IPS-15b (cell line): ENCODE measurements around the gene MCM6.
"Not testable (repeated sequence)": the region's sequence is repeated elsewhere in the genome, so short reads cannot be mapped to it uniquely, and the experiment has no call there.

Experiments used
- H3K27me3 ChIP-seq: one replicate; pipeline ENCODE4 v1.6.1; 2013; ENCODE audit warnings: low read length; ENCODE audit not compliant: control insufficient read depth, insufficient read depth
- H3K36me3 ChIP-seq: one replicate; pipeline ENCODE4 v1.6.1; 2013; ENCODE audit warnings: low read length; ENCODE audit not compliant: control insufficient read depth, insufficient read depth
- H3K4me1 ChIP-seq: one replicate; pipeline ENCODE4 v1.6.1; 2013; ENCODE audit warnings: mild to moderate bottlenecking, low read length; ENCODE audit not compliant: control insufficient read depth, insufficient read depth
- H3K4me3 ChIP-seq: one replicate; pipeline ENCODE4 v1.5.1; 2013; ENCODE audit warnings: low read depth, low read length
- H3K9ac ChIP-seq: one replicate; pipeline ENCODE4 v1.6.1; 2013; ENCODE audit warnings: low read depth, mild to moderate bottlenecking, low read length
- H3K9me3 ChIP-seq: one replicate; pipeline ENCODE4 v1.6.1; 2013; ENCODE audit warnings: mild to moderate bottlenecking, low read length; ENCODE audit not compliant: control insufficient read depth, insufficient read depth

The MCM6 gene

DNA sequence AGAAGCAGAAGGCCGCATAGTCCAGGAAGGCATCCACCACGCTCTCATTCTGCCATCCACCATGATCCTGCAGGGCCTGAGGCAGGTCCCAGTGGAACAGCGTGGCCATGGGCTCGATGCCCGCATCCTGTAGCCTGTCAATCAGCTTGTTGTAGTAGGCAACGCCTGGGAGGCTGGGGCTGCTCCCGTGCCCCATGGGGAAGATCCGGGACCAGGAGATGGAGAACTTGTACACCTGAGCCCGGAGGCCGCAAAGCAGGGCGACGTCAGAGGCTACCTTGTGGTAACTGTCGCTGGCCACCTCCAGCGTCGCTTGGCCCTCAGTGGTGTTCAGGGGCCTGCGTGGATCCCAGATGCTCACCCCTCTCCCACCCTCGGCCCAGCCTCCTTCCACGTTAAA, 58.8 kb downstream of the MCM6 start:
- Histone ChIP-seq H3K9ac (no peak overlapping the region), H3K4me1 (no peaks in the 10 kb centered on the region), H3K27me3 (no peaks in the 10 kb centered on the region), H3K36me3 (no peaks in the 10 kb centered on the region), H3K9me3 (no peaks in the 10 kb centered on the region), H3K4me3 (no peak overlapping the region)

DNA sequence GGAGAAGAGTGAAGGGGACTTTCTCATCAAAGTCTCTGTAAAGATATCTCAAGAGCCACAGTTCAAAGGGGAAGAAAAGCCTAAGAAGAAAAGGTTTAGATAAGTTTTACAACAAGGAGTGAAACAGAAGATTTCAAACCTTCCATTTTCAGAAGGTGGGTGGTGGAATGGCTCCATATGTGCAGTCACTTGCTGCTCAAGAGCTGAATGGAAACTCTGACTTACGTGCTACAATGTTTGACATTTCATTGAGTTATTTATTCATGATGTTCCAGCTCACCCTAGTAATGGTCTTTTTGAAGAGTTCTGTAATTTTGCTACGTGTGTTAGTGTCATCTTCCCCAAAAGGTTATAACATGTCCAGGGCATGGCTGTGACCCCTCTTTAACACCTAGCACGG, 61.0 kb downstream of the MCM6 start:
- Histone ChIP-seq H3K4me3 (no peak overlapping the region), H3K4me1 (no peaks in the 10 kb centered on the region), H3K36me3 (no peaks in the 10 kb centered on the region), H3K9ac (no peak overlapping the region), H3K27me3 (no peaks in the 10 kb centered on the region), H3K9me3 (no peaks in the 10 kb centered on the region)

DNA sequence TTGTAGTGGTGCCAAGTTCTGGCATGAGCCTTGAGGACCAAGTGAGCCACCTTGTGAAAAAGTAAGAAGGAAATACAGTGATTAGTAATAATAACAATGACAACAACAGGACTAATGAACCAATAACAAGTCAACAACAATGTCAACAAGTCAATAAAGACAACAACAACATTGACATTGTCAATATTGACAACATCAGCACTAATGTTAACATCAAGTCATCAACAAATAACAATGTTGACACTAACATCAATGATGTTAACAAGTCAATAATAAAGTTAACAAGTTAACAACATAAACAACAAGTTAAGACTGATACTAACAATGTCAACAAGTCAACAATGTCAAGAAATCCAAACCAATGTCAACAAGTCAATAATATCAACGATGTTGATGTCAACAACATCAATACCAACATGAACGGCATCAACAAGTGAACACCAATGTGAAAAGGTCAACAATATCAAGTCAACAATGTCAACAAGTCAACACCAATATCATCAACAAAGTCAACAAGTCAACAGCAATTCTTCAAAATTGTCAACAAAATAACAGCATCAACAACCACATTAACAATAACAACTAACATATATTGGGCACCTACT, 63.2 kb downstream of the MCM6 start:
- Histone ChIP-seq H3K27me3 (no peaks in the 10 kb centered on the region), H3K9me3 (no peaks in the 10 kb centered on the region), H3K4me3 (no peak overlapping the region), H3K9ac (no peak overlapping the region), H3K4me1 (no peaks in the 10 kb centered on the region), H3K36me3 (no peaks in the 10 kb centered on the region)

DNA sequence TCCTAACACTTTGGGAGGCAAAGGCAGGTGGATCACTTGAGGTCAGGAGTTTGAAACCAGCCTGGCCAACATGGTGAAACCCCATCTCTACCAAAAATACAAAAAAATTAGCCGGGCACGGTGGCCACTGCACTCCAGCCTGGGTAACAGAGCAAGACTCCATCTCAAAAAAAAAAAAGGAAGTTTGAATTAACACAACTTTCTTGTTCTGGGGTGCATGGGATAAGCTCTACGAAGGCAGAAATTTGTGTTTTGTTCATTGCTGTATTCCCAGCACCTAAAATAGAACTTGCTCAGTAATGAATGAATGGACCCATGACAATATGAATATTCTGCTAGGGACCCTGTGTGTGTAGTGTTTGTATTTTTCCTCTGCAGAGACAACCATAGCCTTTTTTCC, 68.4 kb downstream of the MCM6 start:
- H3K27me3 ChIP-seq, H3K36me3 ChIP-seq, H3K9ac ChIP-seq, H3K9me3 ChIP-seq, H3K4me1 ChIP-seq, H3K4me3 ChIP-seq: not testable (repeated sequence)

DNA sequence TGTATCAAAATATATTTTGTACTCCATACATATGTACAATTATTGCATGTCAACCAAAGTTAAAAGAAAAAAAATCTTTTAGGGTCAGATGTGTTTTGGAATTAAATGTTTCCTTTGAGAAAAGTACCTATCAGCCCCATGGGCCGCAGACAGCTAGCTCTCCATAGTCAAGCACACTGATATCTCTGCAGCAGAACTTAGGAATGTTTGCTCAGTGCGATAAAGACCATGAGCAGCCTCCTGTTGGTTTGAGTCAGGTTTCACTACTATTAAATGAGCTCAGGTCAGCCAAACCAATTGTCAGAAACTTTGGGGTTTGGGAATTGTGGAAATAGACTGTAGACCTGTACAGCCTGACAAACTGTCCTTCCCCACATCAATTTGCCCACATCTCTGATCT, 73.0 kb downstream of the MCM6 start:
- H3K4me3 ChIP-seq, result no peak overlapping the region
- H3K9ac ChIP-seq, result no peak overlapping the region
- no peaks in the 10 kb centered on the region for H3K4me1 ChIP-seq
- peaks cover 5% of the 10 kb centered on the region for H3K9me3 ChIP-seq
- H3K27me3 ChIP-seq, result no peaks in the 10 kb centered on the region
- H3K36me3 ChIP-seq, result no peaks in the 10 kb centered on the region

DNA sequence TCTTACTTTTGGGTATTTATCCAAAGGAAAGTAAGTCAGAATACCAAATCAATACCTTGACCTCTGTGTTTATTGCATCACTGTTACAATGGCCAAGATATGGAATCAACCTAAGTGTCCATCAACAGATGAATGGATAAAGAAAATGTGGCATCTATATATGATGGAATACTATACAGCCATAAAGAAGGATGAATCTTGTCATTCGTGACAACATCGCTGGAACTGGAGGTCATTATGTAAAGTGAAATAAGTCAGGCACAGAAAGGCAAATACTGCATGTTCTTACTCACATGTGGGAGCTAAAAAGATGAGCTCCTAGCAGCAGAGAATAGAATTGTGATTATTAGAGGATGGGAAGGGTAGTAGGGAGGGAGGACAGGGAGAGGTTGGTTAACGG, 73.9 kb downstream of the MCM6 start:
- H3K4me1 ChIP-seq, result no peaks in the 10 kb centered on the region
- peaks cover 5% of the 10 kb centered on the region for H3K9me3 ChIP-seq
- H3K36me3 ChIP-seq, result no peaks in the 10 kb centered on the region
- no peaks in the 10 kb centered on the region for H3K27me3 ChIP-seq
- H3K9ac ChIP-seq, result no peak overlapping the region
- no peak overlapping the region for H3K4me3 ChIP-seq

DNA sequence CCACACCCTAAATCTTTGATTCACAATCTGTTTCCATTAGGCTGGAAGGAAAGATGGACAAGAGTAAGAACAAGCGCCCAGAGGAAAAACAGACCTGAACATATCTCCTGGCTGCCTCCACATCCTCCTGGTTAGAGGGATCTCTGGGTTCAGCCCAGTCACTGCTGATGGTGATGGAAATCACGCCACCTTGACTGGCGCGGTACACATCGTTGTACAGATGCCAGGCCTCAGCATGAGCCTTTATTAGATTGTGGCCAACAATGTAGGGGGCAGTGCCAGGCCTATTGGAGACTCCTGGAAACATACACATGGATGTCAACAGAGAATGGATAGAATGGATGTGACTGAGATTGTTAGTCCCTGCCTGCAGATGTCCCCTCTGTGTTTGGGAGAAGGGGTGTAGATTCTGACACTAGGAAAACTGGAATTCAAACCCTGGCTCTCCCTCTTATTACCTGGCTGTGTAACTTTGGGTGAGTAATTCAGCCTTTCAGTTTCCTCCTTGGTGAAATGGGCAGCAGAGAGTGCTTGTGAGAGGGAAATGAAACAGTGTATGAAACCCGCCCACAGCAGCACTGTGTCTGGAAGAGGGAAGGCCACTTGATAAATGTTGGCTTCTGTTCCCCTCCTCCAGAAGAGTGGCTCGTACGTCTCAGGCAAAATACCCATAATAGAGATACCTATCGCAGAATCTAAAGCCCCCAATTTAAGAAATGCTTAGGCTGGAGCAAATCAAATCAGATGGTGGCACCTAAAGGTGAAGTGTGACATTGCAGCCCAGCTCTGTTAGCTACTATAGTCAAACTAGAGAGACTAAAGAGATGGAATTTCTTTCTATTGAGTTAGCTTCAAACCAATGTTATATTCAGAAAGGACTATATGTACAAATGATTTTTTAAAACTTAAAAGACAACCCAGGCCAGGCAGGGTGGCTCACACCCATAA, 75.5 kb downstream of the MCM6 start:
- Histone ChIP-seq H3K9ac (no peak overlapping the region), H3K4me1 (no peaks in the 10 kb centered on the region), H3K36me3 (no peaks in the 10 kb centered on the region), H3K4me3 (no peak overlapping the region), H3K9me3 (peaks cover 5% of the 10 kb centered on the region), H3K27me3 (no peaks in the 10 kb centered on the region)

DNA sequence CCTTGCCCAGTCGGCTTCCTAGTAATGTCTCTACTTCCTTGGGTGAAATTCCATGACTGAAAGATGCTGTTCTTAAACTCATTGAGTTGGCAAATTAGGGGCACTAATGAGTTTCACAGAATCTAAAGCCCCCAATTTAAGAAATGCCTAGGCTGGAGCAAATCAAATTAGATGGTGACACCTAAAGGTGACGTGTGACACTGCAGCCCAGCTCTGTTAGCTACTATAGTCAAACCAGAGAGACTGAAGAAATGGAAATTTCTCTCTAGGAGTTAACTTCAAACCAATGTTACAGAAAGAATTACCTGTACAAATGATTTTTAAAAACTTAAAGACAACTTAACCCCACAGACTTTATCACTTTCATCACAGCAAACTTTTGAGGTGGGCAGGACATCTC, 76.5 kb downstream of the MCM6 start:
- H3K4me1 ChIP-seq, result no peaks in the 10 kb centered on the region
- H3K36me3 ChIP-seq, result no peaks in the 10 kb centered on the region
- H3K4me3 ChIP-seq, result no peak overlapping the region
- H3K9ac ChIP-seq, result no peak overlapping the region
- peaks cover 5% of the 10 kb centered on the region for H3K9me3 ChIP-seq
- H3K27me3 ChIP-seq, result no peaks in the 10 kb centered on the region

DNA sequence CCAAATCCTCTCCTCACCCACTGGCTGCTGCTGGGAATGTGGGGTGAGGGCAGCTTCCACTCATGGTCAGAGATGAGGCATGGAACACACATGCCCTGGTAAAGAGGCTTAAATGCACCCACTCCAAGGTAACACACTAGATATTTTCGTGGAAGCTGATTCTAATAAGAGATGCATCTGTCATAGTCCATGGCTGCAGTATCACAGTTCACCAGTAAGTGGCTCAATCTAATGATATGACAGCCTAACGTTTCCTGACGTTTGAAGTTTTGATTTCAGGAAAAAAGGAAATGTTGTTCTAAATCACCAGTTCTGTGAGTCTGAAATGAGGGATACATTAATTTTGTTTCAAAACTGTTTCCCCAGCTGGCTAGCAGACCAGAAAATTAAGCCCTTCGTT, 77.5 kb downstream of the MCM6 start:
- no peaks in the 10 kb centered on the region for H3K27me3 ChIP-seq
- peaks cover 5% of the 10 kb centered on the region for H3K9me3 ChIP-seq
- H3K36me3 ChIP-seq, result no peaks in the 10 kb centered on the region
- H3K9ac ChIP-seq, result no peak overlapping the region
- no peak overlapping the region for H3K4me3 ChIP-seq
- H3K4me1 ChIP-seq, result no peaks in the 10 kb centered on the region

DNA sequence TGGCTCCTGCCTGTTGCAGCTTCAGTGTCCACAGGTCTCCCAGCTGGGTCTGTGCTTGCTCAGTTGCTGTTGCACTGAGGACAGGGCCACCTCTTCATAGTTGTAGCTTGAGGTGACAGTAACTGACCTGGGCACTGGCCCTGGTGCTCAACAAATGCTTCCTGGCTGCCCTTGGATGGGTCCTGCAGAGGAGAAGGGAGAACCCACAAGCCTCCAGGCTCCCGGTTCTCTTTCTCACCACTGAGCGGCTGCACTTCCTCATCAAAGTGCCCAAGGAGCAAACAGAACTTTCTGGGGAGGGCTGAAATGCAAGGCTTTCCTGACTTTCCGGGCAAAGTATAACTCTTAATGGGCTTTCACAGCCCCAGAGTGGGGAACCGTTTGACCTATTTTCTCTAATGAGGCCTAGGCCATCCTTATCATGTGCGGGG, 78.0 kb downstream of the MCM6 start:
- Histone ChIP-seq H3K4me1 (no peaks in the 10 kb centered on the region), H3K9me3 (peaks cover 5% of the 10 kb centered on the region), H3K9ac (no peak overlapping the region), H3K4me3 (no peak overlapping the region), H3K36me3 (no peaks in the 10 kb centered on the region), H3K27me3 (no peaks in the 10 kb centered on the region)

DNA sequence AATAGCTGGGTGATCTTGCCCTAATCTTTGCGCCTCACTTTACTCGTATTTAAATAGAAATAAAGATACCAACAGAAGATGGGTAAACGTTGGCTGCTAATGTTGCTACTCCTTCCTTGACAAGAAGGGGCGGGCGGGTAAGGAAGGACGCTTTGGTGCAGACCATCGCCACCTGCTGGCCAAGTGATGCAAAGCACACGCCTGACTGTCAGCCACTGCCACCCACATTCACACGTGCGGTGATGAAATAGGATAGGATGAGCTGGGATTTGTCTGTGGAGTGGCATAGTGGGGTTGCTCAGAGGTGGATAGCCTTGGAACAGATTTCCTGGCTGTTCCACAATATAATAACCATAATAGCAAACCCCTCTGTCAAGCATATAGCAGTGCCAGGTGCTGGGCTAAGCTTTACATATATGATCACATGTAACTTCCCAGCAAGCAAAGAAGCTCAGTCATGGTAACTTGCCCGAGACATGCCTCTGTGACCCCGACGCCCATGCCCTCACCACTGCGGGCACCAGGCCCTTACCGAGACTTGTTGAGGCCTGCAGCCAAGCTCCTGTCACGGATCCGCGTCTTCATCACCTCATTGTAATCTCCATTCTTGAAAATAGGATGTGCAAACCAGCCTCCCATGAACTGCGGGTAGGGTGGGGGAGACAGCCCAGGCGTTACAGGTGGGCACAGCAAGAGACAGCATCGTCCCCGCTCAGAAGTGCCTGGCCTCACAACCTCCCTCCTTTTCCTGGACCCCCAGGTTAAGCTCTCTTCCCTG, 78.6 kb downstream of the MCM6 start:
- no peak overlapping the region for H3K4me3 ChIP-seq
- H3K36me3 ChIP-seq, result no peaks in the 10 kb centered on the region
- no peaks in the 10 kb centered on the region for H3K4me1 ChIP-seq
- H3K9ac ChIP-seq, result no peak overlapping the region
- no peaks in the 10 kb centered on the region for H3K27me3 ChIP-seq
- H3K9me3 ChIP-seq, result peaks cover 5% of the 10 kb centered on the region
